K562 (cell line): Measurements from ENCODE around the gene PSPH. TPM values are rescaled to one million over a fixed set of nuclear protein-coding genes. Genes with fewer than 3 reads are reported as not detected.

ENCODE experiments used
- ATAC-seq: fragments of 200-7000 bp; cut with Tn5 transposase; 3 replicates; pipeline ENCODE4 v1.9.1; 2020; ENCODE audit warnings: moderate library complexity
- BruUV-seq: library from RNA; stranded (reverse); fragments of 400-500 nt; replicated peaks from 2 replicates; lab custom pipeline; 2021; lab: Mats Ljungman, UMichigan
- CTCF ChIA-PET: fragments of 300-600 bp; formaldehyde crosslinking; extraction: SDS; loops from one replicate; lab custom pipeline; 2021; ENCODE audit warnings: low intra/inter-chr PET ratio; lab: Yijun Ruan, JAX
- POLR2A ChIA-PET: fragments of 300-600, 350-650 bp; sonication (Branson Sonifier 250); formaldehyde crosslinking; extraction: SDS; loops from one replicate; lab custom pipeline; 2021; ENCODE audit warnings: antibody characterized with exemption, inconsistent platforms; lab: Yijun Ruan, JAX
- DNase-seq, 4 experiments: peaks; one replicate each; pipeline versions ENCODE4 v3.0.0 to v3.0.0-alpha.2; 2011 to 2018; ENCODE audit warnings: low spot score in 3 of 4, mixed read lengths in 3 of 4; ENCODE audit errors: extremely low read depth in 1 of 4
- FAIRE-seq: peaks from 2 replicates; lab custom pipeline; 2011; peaks lifted over from hg19 to GRCh38; lab: Jason Lieb, UNC
- H2AFZ ChIP-seq: 2 replicates; pipeline ENCODE4 v1.6.0; 2011; ENCODE audit warnings: low read depth, low read length, control low read depth, inconsistent platforms
- H3K27ac ChIP-seq: fragments of 200-600 bp; 3 replicates; pipeline ENCODE4 v1.8.0; 2011; ENCODE audit warnings: low read depth, mild to moderate bottlenecking, control low read depth, inconsistent platforms, low read length, moderate library complexity, mixed read lengths; ENCODE audit errors: extremely low read depth
- H3K27me3 ChIP-seq, 2 experiments: fragments of 300-600 bp in 1 of 2; 2 replicates in 1 of 2; 3 replicates in 1 of 2; pipeline versions ENCODE4 v1.6.0 to v1.8.0; 2011; ENCODE audit warnings: inconsistent platforms in 2 of 2, low read length in 2 of 2, mild to moderate bottlenecking in 1 of 2, mixed read lengths in 1 of 2, moderate library complexity in 1 of 2; ENCODE audit not compliant: control insufficient read depth in 2 of 2, insufficient read depth in 2 of 2
- H3K36me3 ChIP-seq: fragments of 300-600 bp; 3 replicates; pipeline ENCODE4 v1.8.0; 2011; ENCODE audit warnings: mild to moderate bottlenecking, low read length, inconsistent platforms; ENCODE audit not compliant: control insufficient read depth, insufficient read depth
- H3K4me1 ChIP-seq, 2 experiments: fragments of 200-600 bp in 1 of 2; replicated peaks in 1 of 2; 2 replicates in 1 of 2; 3 replicates in 1 of 2; pipeline versions ENCODE4 v1.5.1 to v1.8.0; 2011; ENCODE audit warnings: inconsistent platforms in 2 of 2, low read length in 2 of 2, mild to moderate bottlenecking in 1 of 2, mixed read lengths in 1 of 2, moderate library complexity in 1 of 2; ENCODE audit not compliant: control insufficient read depth in 2 of 2, insufficient read depth in 2 of 2
- H3K4me2 ChIP-seq: 2 replicates; pipeline ENCODE4 v1.6.1; 2011; ENCODE audit warnings: low read length, control low read depth, inconsistent platforms, mixed read lengths; ENCODE audit not compliant: insufficient read depth
- H3K4me3 ChIP-seq: fragments of 200-600 bp; sonication (generic), shearing (Covaris generic); 2 replicates; pipeline ENCODE4 v1.5.1; 2016; ENCODE audit warnings: control low read depth, inconsistent platforms
- H3K79me2 ChIP-seq: fragments of 200-600 bp; 3 replicates; pipeline ENCODE4 v1.8.0; 2011; ENCODE audit warnings: low read length, inconsistent platforms; ENCODE audit not compliant: control insufficient read depth, insufficient read depth
- H3K9ac ChIP-seq, 2 experiments: 2 replicates each; pipeline versions ENCODE4 v1.6.0 to v1.6.1; 2011; ENCODE audit warnings: low read depth in 2 of 2, low read length in 2 of 2, control low read depth in 1 of 2, inconsistent platforms in 1 of 2, mild to moderate bottlenecking in 1 of 2, mixed read lengths in 1 of 2; ENCODE audit not compliant: insufficient read depth in 1 of 2
- H3K9me1 ChIP-seq: one replicate; pipeline ENCODE4 v1.6.0; 2011; ENCODE audit warnings: inconsistent platforms, mild to moderate bottlenecking, low read length, moderate library complexity; ENCODE audit not compliant: control insufficient read depth, insufficient read depth
- H3K9me3 ChIP-seq: replicated peaks from 2 replicates; pipeline ENCODE4 v1.5.1; 2011; ENCODE audit warnings: low read depth, low read length, inconsistent platforms; ENCODE audit not compliant: control insufficient read depth, insufficient read depth
- H4K20me1 ChIP-seq: replicated peaks from 2 replicates; pipeline ENCODE4 v1.6.1; 2011; ENCODE audit warnings: low read length, inconsistent platforms, mixed read lengths; ENCODE audit not compliant: control insufficient read depth, insufficient read depth
- BCL6 ChIP-seq: fragments of 250-450 bp; sonication (Bioruptor Pico); IDR thresholded peaks from 2 replicates; pipeline ENCODE4 v1.4.0; 2020
- CREM ChIP-seq: IDR thresholded peaks from 2 replicates; pipeline ENCODE4 v1.6.1; 2014; ENCODE audit warnings: antibody characterized with exemption, low read depth
- DACH1 ChIP-seq: fragments of 450-650 bp; IDR thresholded peaks from 2 replicates; pipeline ENCODE4 v1.6.1; 2018; ENCODE audit not compliant: partially characterized antibody
- DMBX1 ChIP-seq: fragments of 250-450 bp; sonication (Bioruptor Pico); IDR thresholded peaks from 2 replicates; pipeline ENCODE4 v1.8.0; 2022; ENCODE audit warnings: inconsistent platforms, mild to moderate bottlenecking, moderate library complexity, borderline replicate concordance
- NFIC ChIP-seq: fragments of 450-650 bp; IDR thresholded peaks from 2 replicates; pipeline ENCODE4 v1.6.1; 2017; ENCODE audit warnings: mild to moderate bottlenecking, inconsistent platforms
- NONO ChIP-seq, 2 experiments: fragments of 200-400 bp in 1 of 2; fragments of 450-650 bp in 1 of 2; formaldehyde crosslinking in 1 of 2; IDR thresholded peaks; 2 replicates each; pipeline ENCODE4 v1.6.1; 2017; ENCODE audit warnings: low read depth in 2 of 2, mild to moderate bottlenecking in 2 of 2, moderate library complexity in 2 of 2, low read length in 1 of 2
- NR1H2 ChIP-seq: sonication (generic); formaldehyde crosslinking; IDR thresholded peaks from 2 replicates; pipeline ENCODE4 v1.4.0; 2020; ENCODE audit warnings: mild to moderate bottlenecking, missing genetic modification reagents
- PML ChIP-seq: IDR thresholded peaks from 2 replicates; pipeline ENCODE4 v1.6.1; 2012; ENCODE audit warnings: low read length, inconsistent platforms
- RBFOX2 ChIP-seq: fragments of 200-400 bp; formaldehyde crosslinking; IDR thresholded peaks from 2 replicates; pipeline ENCODE4 v1.6.1; 2017; ENCODE audit warnings: low read depth, mild to moderate bottlenecking, low read length, moderate library complexity
- RBM22 ChIP-seq: fragments of 200-400 bp; formaldehyde crosslinking; IDR thresholded peaks from 2 replicates; pipeline ENCODE4 v1.6.1; 2018; ENCODE audit warnings: low read length, low read depth; ENCODE audit not compliant: poor library complexity, severe bottlenecking
- STAT5A ChIP-seq: IDR thresholded peaks from 2 replicates; pipeline ENCODE4 v1.6.1; 2012; ENCODE audit warnings: low read length, inconsistent platforms, borderline replicate concordance
- STAT5B ChIP-seq: fragments of 250-450 bp; sonication (Bioruptor Pico); IDR thresholded peaks from 2 replicates; pipeline ENCODE4 v1.8.0; 2021; ENCODE audit warnings: mild to moderate bottlenecking, inconsistent platforms
- ZEB2 ChIP-seq: fragments of 450-650 bp; IDR thresholded peaks from 2 replicates; pipeline ENCODE4 v1.6.1; 2016
- ZSCAN32 ChIP-seq: fragments of 450-650 bp; formaldehyde crosslinking; IDR thresholded peaks from 2 replicates; pipeline ENCODE4 v1.4.0; 2020; ENCODE audit warnings: mild to moderate bottlenecking, moderate library complexity
- WGBS: fragments of 100-300 bp; shearing (Covaris generic); methylation state at CpG from one replicate; pipeline ENCODE4 v1.1.6; 2016; ENCODE audit warnings: low coverage, mixed read lengths; ENCODE audit not compliant: insufficient coverage; ENCODE audit errors: missing lambda C conversion rate; 5-methylcytosine and 5-hydroxymethylcytosine counted together
- in situ Hi-C: fragments of 300-500 bp; cut with MboI; formaldehyde crosslinking; loops from 4 replicates; pipeline ENCODE4 v1.15.0; 2018; ENCODE audit warnings: inconsistent platforms, mixed read lengths
- intact Hi-C: fragments of 100-400 bp; cut with micrococcal nuclease; formaldehyde crosslinking; loops from 2 replicates; pipeline ENCODE4 v1.14.2; 2022
- polyA plus RNA-seq, 8 experiments: library from polyadenylated mRNA; depleted of rRNA in 4 of 8; stranded (reverse) in 5 of 8; unstranded in 3 of 8; fragments of >200 nt; fragmentation: Nextera tagmentation in 2 of 8; fragmentation: Illumina TruSeq in 1 of 8; extraction: Ambion mirVana in 2 of 8; extraction: Trizol in 1 of 8; gene quantifications; 2 replicates each; pipeline versions ENCODE4 v1.2.1 to v1.2.3, GENCODE V29; 2011 to 2014; ENCODE audit warnings: inconsistent platforms in 1 of 8, missing spikeins in 1 of 8
- total RNA-seq, 7 experiments: library from RNA; depleted of rRNA in 6 of 7; stranded (reverse); fragments of >200 nt in 6 of 7; fragmentation: Illumina TruSeq in 2 of 7; extraction: Trizol in 2 of 7; gene quantifications; 2 replicates each; pipeline versions ENCODE4 v1.2.1 to v1.2.3, GENCODE V29; 2011 to 2021; ENCODE audit warnings: low replicate concordance in 1 of 7
- TF ChIP-seq, protein P1 (sequence below): sonication (generic); formaldehyde crosslinking; IDR thresholded peaks from 2 replicates; pipeline ENCODE4 v1.8.1; 2023; ENCODE audit warnings: mild to moderate bottlenecking, missing genetic modification reagents

Gene PSPH
- total and polyA plus RNA-seq, 9 of the 15 experiments (the other 6 are each of a cell fraction or from before 2014, with no cell fraction given), result 6.3 to 46.8 (median 20.2) TPM

GRCh38 chr7:56026538-56026937 is 24.7 kb downstream of the PSPH start:
- Histone ChIP-seq H3K9me3 (no peaks in the 10 kb centered on the region), H3K4me2 (no peak overlapping the region), H3K36me3 (peaks cover 15% of the 10 kb centered on the region; the same call in 1 of the 3 replicates), H4K20me1 (no peaks in the 10 kb centered on the region), H3K79me2 (no peaks in the 10 kb centered on the region), H3K27me3 (no peaks in the 10 kb centered on the region), H3K4me3 (no peak overlapping the region), H3K9ac (no peak overlapping the region), H3K4me1 (no peaks in the 10 kb centered on the region), H2AFZ (no peak overlapping the region), H3K9me1 (no peaks in the 10 kb centered on the region), H3K27ac (no peak overlapping the region)
- DNase-seq (no peak), FAIRE-seq (no peak), ATAC-seq (no peak)
- no TSS peak for BruUV-seq
- ChIA-PET POLR2A (no interaction called here), CTCF (no interaction called here)
- no peak for TF ChIP-seq STAT5A
- TF ChIP-seq NFIC, result 0 out of 2 replicates have a peak, but pooled peaks have one; percentile 13
- in situ Hi-C loops, result no loop called here
- WGBS, result 90% methylated on average over 2 of the region's 2 CpGs
- intact Hi-C loops, result no loop called here

GRCh38 chr7:56023500-56023899 is 27.7 kb downstream of the PSPH start:
- no TSS peak for BruUV-seq
- intact Hi-C loops (no loop called here), in situ Hi-C loops (no loop called here)
- DNase-seq, result no peak
- CTCF ChIA-PET, result no interaction called here
- H2AFZ ChIP-seq, result no peak overlapping the region
- H3K36me3 ChIP-seq, result peaks cover 19% of the 10 kb centered on the region; the same call in 2 of the 3 replicates
- H3K27me3 ChIP-seq, result no peaks in the 10 kb centered on the region
- H4K20me1 ChIP-seq, result no peaks in the 10 kb centered on the region
- H3K4me1 ChIP-seq, result no peaks in the 10 kb centered on the region
- H3K4me2 ChIP-seq, result no peak overlapping the region
- no peaks in the 10 kb centered on the region for H3K9me3 ChIP-seq
- POLR2A ChIA-PET, result no interaction called here
- no peak overlapping the region for H3K27ac ChIP-seq
- no peak overlapping the region for H3K4me3 ChIP-seq
- no peak for ATAC-seq
- FAIRE-seq, result no peak
- H3K79me2 ChIP-seq, result no peaks in the 10 kb centered on the region
- H3K9me1 ChIP-seq, result no peaks in the 10 kb centered on the region
- TF ChIP-seq, protein P1, sequence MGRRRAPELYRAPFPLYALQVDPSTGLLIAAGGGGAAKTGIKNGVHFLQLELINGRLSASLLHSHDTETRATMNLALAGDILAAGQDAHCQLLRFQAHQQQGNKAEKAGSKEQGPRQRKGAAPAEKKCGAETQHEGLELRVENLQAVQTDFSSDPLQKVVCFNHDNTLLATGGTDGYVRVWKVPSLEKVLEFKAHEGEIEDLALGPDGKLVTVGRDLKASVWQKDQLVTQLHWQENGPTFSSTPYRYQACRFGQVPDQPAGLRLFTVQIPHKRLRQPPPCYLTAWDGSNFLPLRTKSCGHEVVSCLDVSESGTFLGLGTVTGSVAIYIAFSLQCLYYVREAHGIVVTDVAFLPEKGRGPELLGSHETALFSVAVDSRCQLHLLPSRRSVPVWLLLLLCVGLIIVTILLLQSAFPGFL (CRISPR knock-in tag), result no peak
- TF ChIP-seq RBFOX2, result no peak
- TF ChIP-seq ZSCAN32 (CRISPR knock-in tag), result no peak
- no peak for TF ChIP-seq NR1H2 (CRISPR knock-in tag)
- TF ChIP-seq PML, result no peak
- TF ChIP-seq DMBX1 (CRISPR knock-in tag), result no peak
- TF ChIP-seq BCL6 (CRISPR knock-in tag), result no peak
- TF ChIP-seq CREM, result no peak
- TF ChIP-seq ZEB2, result no peak
- no peak for TF ChIP-seq DACH1
- TF ChIP-seq RBM22, result no peak
- no peak for TF ChIP-seq NONO (IDR thresholded peaks at IDR 0.05; ENCODE audit: low read depth in 2 of 2, low read length in 1 of 2)
- TF ChIP-seq STAT5B (CRISPR knock-in tag), result no peak
- no peak overlapping the region for H3K9ac ChIP-seq
